Brain microvascular endothelial cell (primary cell): ENCODE measurements around the gene DDIT4.

ENCODE experiments used
- DNase-seq: peaks from one replicate; pipeline ENCODE4 v3.0.0-alpha.2; 2020
- H3K27ac ChIP-seq: fragments of 250-450 bp; sonication (Bioruptor Pico); 2 replicates; pipeline ENCODE4 v1.5.1; 2020; ENCODE audit warnings: mild to moderate bottlenecking, moderate library complexity
- H3K27me3 ChIP-seq: fragments of 250-450 bp; sonication (Bioruptor Pico); replicated peaks from 2 replicates; pipeline ENCODE4 v1.5.1; 2020; ENCODE audit warnings: mild to moderate bottlenecking
- H3K36me3 ChIP-seq: fragments of 250-450 bp; sonication (Bioruptor Pico); replicated peaks from 2 replicates; pipeline ENCODE4 v1.5.1; 2020; ENCODE audit warnings: mild to moderate bottlenecking
- H3K4me3 ChIP-seq: 2 replicates; pipeline ENCODE4 v1.5.1; 2011; ENCODE audit warnings: low read depth, mild to moderate bottlenecking, control low read depth, low read length, moderate library complexity
- in situ Hi-C: cut with HindIII; loops from 2 replicates; pipeline ENCODE4 v1.10.0; 2017; ENCODE audit warnings: low sequenced_read_pairs, low pct_ligation_motif_present
- TF ChIP-seq, protein P1 (sequence below): IDR thresholded peaks from 2 replicates; pipeline ENCODE4 v1.5.1; 2011; ENCODE audit warnings: low read depth, mild to moderate bottlenecking, moderate library complexity, low read length, control low read depth, inconsistent platforms; ENCODE audit errors: missing control alignments

The DDIT4 gene

DNA sequence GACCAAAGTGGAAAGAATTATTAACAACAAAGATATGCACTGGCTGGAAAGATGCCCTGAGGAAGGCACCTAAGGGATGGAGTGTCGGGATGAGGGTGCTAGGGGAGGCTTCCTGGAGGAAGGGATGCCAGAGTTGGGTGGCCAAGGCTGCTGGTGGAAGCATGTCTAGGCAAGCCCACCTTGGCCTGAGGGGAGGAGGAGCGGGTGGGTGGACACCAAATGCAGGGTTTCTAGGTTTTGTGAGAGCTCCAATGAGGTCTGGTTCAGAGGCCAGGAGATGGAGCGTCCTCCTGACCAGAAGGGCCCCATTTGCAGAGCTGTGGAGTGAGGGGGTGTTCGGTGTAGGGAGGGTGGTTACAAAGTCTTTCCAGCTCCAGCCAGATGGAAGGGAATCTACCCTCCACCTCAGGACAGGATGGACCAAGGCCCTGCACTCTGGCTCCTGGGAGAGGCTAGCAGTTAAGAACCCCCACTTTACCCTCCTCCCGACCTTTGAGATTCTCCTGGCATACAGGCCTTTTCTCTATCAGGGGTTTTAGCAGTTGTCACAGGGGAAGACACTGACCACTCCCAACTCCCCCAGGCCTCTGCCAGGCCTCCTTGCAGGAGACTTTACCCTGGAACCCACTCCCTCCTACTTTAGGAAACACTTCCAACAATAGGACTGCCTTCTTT, 3.0 kb upstream of the DDIT4 start:
- no peak for DNase-seq
- in situ Hi-C loops: no loop called here
- TF ChIP-seq, protein P1, sequence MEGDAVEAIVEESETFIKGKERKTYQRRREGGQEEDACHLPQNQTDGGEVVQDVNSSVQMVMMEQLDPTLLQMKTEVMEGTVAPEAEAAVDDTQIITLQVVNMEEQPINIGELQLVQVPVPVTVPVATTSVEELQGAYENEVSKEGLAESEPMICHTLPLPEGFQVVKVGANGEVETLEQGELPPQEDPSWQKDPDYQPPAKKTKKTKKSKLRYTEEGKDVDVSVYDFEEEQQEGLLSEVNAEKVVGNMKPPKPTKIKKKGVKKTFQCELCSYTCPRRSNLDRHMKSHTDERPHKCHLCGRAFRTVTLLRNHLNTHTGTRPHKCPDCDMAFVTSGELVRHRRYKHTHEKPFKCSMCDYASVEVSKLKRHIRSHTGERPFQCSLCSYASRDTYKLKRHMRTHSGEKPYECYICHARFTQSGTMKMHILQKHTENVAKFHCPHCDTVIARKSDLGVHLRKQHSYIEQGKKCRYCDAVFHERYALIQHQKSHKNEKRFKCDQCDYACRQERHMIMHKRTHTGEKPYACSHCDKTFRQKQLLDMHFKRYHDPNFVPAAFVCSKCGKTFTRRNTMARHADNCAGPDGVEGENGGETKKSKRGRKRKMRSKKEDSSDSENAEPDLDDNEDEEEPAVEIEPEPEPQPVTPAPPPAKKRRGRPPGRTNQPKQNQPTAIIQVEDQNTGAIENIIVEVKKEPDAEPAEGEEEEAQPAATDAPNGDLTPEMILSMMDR: no peak
- peaks cover 20% of the 10 kb centered on the region for H3K36me3 ChIP-seq
- H3K4me3 ChIP-seq: no peak overlapping the region
- H3K27me3 ChIP-seq: no peaks in the 10 kb centered on the region
- H3K27ac ChIP-seq: no peak overlapping the region

DNA sequence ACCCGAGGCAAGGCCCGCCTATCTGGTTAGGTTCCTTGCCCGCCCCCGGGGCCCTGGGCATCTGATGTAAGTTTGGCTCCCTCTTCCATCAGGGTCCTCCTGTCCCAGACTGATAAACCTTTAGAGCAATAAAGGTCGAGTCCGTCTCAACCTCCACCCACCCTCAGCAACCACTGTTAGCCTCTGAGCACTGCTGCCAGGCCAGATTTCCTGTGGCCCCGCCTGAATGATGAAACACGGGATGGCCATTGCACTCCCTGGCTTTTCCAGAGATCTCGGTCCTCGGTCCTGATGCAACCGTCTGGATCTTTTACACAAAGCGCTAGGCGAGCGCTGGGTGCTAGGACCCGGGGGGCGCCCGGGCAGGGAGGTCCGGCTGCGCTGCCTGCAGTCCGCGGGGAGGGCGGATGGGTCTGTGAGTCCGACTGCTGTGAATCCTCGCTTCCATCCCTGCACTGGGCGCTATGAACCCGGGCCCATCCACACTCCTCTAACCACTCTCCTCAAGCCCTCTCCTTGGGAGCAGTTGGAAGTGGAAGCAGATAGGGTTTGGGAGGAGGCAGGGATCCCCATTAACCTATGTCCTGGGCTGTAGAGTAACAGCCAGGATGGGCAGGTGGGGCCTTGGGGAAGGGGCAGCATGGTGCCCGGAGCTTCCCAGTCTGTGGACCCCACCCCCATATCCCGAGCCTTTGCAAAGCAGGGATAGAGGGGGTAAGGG, 875 bp upstream of the DDIT4 start:
- in situ Hi-C loops: no loop called here
- Histone ChIP-seq H3K36me3 (peaks cover 28% of the 10 kb centered on the region), H3K4me3 (peak overlapping the region; percentile 99), H3K27me3 (no peaks in the 10 kb centered on the region), H3K27ac (peak overlapping the region; percentile 91)
- DNase-seq: peak; percentile 94
- TF ChIP-seq, protein P1: no peak

DNA sequence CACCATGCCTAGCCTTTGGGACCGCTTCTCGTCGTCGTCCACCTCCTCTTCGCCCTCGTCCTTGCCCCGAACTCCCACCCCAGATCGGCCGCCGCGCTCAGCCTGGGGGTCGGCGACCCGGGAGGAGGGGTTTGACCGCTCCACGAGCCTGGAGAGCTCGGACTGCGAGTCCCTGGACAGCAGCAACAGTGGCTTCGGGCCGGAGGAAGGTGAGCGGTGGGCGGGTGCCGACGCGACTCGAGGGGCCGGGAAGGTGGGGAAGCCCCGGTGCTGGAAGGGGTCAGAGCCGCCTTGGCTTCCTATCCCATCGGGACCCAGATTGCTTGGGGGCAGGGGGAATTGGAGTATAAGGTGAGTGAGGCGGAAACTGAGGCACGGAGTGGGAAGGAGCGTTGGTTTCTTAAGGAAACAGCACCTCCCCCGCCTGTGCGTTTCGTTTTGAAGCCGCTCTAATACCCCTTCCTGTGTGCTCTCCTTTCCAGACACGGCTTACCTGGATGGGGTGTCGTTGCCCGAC, 547 bp downstream of the DDIT4 start:
- in situ Hi-C loops: no loop called here
- no peak for DNase-seq
- peaks cover 28% of the 10 kb centered on the region for H3K36me3 ChIP-seq
- H3K27me3 ChIP-seq: no peaks in the 10 kb centered on the region
- H3K4me3 ChIP-seq: peak overlapping the region; percentile 99
- TF ChIP-seq, protein P1: no peak
- peak overlapping the region; percentile 91 for H3K27ac ChIP-seq

DNA sequence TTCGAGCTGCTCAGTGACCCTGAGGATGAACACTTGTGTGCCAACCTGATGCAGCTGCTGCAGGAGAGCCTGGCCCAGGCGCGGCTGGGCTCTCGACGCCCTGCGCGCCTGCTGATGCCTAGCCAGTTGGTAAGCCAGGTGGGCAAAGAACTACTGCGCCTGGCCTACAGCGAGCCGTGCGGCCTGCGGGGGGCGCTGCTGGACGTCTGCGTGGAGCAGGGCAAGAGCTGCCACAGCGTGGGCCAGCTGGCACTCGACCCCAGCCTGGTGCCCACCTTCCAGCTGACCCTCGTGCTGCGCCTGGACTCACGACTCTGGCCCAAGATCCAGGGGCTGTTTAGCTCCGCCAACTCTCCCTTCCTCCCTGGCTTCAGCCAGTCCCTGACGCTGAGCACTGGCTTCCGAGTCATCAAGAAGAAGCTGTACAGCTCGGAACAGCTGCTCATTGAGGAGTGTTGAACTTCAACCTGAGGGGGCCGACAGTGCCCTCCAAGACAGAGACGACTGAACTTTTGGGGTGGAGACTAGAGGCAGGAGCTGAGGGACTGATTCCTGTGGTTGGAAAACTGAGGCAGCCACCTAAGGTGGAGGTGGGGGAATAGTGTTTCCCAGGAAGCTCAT, 1.1 kb downstream of the DDIT4 start:
- Histone ChIP-seq H3K4me3 (peak overlapping the region; percentile 99), H3K27ac (peak overlapping the region; percentile 91), H3K36me3 (peaks cover 28% of the 10 kb centered on the region), H3K27me3 (no peaks in the 10 kb centered on the region)
- TF ChIP-seq, protein P1: peak; percentile 85
- DNase-seq: no peak
- in situ Hi-C loops: no loop called here

DNA sequence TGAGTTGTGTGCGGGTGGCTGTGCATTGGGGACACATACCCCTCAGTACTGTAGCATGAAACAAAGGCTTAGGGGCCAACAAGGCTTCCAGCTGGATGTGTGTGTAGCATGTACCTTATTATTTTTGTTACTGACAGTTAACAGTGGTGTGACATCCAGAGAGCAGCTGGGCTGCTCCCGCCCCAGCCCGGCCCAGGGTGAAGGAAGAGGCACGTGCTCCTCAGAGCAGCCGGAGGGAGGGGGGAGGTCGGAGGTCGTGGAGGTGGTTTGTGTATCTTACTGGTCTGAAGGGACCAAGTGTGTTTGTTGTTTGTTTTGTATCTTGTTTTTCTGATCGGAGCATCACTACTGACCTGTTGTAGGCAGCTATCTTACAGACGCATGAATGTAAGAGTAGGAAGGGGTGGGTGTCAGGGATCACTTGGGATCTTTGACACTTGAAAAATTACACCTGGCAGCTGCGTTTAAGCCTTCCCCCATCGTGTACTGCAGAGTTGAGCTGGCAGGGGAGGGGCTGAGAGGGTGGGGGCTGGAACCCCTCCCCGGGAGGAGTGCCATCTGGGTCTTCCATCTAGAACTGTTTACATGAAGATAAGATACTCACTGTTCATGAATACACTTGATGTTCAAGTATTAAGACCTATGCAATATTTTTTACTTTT, 1.8 kb downstream of the DDIT4 start:
- TF ChIP-seq, protein P1: no peak
- in situ Hi-C loops: no loop called here
- Histone ChIP-seq H3K36me3 (peaks cover 28% of the 10 kb centered on the region), H3K27ac (peak overlapping the region; percentile 91), H3K4me3 (peak overlapping the region; percentile 99), H3K27me3 (no peaks in the 10 kb centered on the region)
- DNase-seq: no peak
